IPS-15b (cell line): ENCODE results near the gene POPDC2.

Experiments
- H3K27me3 ChIP-seq: one replicate; pipeline ENCODE4 v1.6.1; 2013; ENCODE audit warnings: low read length; ENCODE audit not compliant: control insufficient read depth, insufficient read depth
- H3K36me3 ChIP-seq: one replicate; pipeline ENCODE4 v1.6.1; 2013; ENCODE audit warnings: low read length; ENCODE audit not compliant: control insufficient read depth, insufficient read depth
- H3K4me1 ChIP-seq: one replicate; pipeline ENCODE4 v1.6.1; 2013; ENCODE audit warnings: mild to moderate bottlenecking, low read length; ENCODE audit not compliant: control insufficient read depth, insufficient read depth
- H3K4me3 ChIP-seq: one replicate; pipeline ENCODE4 v1.5.1; 2013; ENCODE audit warnings: low read depth, low read length
- H3K9ac ChIP-seq: one replicate; pipeline ENCODE4 v1.6.1; 2013; ENCODE audit warnings: low read depth, mild to moderate bottlenecking, low read length
- H3K9me3 ChIP-seq: one replicate; pipeline ENCODE4 v1.6.1; 2013; ENCODE audit warnings: mild to moderate bottlenecking, low read length; ENCODE audit not compliant: control insufficient read depth, insufficient read depth

The POPDC2 gene

DNA sequence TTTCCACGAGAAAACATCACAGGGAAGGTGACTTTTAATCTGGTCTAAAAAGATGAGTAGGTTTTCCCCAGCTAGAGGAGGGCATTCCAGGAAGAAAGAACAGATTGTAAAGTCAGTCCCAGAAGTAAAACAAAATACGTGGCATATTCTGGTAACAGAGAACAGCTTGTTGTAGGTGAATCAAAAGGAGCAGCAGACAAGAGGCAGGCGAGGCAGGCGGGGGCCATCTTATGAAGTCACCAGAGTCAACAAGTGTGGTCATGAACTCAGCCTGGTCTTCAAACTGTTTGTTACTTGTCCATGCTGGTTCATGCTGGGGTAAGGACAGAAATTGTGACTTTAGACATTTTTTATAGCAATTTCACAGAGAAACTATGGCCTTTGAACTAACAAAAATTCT lies 4.0 kb upstream of the POPDC2 start:
- Histone ChIP-seq H3K4me1 (no peaks in the 10 kb centered on the region), H3K27me3 (no peaks in the 10 kb centered on the region), H3K36me3 (no peaks in the 10 kb centered on the region), H3K9ac (no peak overlapping the region), H3K9me3 (no peaks in the 10 kb centered on the region), H3K4me3 (no peak overlapping the region)

DNA sequence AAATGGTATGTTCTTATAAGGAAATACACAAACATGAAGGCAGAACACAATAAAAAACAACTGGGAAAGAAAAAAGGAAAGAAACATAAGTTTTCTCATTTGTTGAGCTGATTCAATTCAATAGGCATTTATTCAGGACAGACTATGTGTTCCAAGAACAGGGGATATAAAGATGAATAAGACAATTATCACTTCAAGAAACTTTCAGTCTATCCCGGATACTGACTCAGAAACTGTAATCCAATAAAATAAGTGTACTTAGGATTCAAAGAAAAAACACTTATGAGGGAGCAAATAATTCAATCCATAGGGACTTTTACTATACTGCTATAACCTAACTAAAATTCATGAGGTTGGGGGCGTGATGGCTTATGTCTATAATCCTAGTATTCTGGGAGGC lies 3.5 kb upstream of the POPDC2 start:
- H3K27me3 ChIP-seq: no peaks in the 10 kb centered on the region
- H3K9me3 ChIP-seq: no peaks in the 10 kb centered on the region
- no peak overlapping the region for H3K9ac ChIP-seq
- H3K4me1 ChIP-seq: no peaks in the 10 kb centered on the region
- H3K4me3 ChIP-seq: no peak overlapping the region
- H3K36me3 ChIP-seq: no peaks in the 10 kb centered on the region

DNA sequence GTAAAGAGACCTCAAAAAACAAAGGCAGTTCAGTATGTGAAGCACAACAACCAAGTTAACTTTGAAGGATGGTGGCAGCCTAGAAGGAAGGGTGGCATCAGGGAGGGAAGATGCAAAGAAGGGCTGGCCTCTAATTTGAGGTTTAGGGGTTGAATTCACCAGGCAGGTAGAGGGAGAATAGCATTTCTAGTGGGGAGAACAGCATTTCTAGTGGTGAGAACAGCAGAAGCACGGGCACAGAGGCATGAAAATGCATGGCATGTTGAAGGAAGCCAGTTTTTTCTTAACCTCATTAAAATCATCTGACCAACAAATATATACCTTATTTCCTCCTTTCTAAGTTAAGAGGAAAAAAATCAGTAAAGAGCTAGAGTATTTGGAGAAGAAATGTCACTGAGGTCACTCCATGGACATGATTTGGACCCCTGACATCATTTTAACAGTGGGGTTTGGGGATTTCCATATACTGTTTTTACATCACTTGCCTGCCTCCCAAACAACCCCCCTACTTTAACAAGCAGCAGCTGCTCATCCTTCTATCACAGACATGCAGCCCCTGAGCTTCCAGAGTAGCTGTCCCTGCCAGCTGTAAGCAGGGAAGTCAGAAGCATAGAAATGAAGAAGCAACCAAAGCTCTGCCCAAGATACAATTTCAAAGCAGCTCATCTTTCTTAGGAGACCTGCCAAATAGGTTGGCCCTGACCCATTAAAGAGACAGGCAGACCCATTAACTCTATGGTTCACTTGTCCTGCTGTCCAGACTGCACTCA lies 2.4 kb upstream of the POPDC2 start:
- Histone ChIP-seq H3K4me3 (no peak overlapping the region), H3K9ac (no peak overlapping the region), H3K27me3 (no peaks in the 10 kb centered on the region), H3K4me1 (no peaks in the 10 kb centered on the region), H3K9me3 (no peaks in the 10 kb centered on the region), H3K36me3 (no peaks in the 10 kb centered on the region)

DNA sequence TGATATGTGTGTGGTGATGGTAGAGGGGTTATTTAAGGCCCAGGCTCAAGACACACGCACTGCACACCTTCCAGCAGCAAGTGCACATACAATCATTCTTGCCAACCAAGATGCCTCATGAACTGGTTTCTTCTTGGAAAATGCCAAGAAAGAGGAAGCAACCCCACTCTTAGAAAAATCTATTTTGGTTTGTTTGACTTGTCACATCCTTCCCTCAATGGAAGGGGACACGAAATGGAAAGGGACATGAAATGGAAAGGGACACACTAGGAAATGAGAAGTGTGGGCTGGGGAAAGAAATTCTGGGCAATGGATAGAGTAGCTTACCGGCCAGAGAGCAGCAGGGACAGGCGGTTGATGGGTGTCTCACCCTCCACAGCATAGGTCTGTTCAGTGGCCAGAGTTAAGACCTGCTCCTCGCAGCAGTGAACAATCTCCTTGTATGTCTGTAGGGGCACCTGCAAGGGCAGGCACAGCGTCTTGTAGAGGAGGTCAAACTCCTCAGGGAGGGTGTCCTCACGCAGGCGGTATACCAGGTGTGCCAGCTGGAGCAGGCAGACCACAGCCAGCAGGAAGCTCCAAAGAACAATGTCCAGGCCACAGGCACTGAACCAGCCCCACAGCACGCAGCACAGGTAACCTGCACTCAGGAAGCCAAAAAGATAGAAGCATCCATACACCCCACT lies 640 bp downstream of the POPDC2 start:
- no peaks in the 10 kb centered on the region for H3K4me1 ChIP-seq
- no peaks in the 10 kb centered on the region for H3K36me3 ChIP-seq
- no peak overlapping the region for H3K4me3 ChIP-seq
- no peaks in the 10 kb centered on the region for H3K9me3 ChIP-seq
- H3K27me3 ChIP-seq: no peaks in the 10 kb centered on the region
- H3K9ac ChIP-seq: no peak overlapping the region

DNA sequence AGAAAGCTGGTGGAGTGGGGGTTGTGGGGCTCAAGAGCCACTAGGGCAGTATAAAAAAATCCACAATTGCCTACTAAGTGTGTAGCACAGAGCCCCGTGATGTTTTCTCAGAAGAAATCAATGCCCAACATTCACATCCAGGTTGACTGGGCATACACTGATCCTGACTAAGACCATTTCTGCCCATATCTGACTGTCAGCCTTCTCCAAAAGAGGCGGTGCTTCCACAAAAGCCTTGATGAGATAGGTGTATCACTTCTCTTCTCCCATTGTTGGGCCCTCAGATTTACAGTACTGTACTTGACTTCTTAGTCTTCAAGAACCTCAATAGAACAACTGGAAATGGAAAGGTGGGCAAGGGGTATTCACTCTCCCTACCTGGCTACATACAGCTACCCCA lies 1.4 kb downstream of the POPDC2 start:
- Histone ChIP-seq H3K27me3 (no peaks in the 10 kb centered on the region), H3K4me3 (no peak overlapping the region), H3K4me1 (no peaks in the 10 kb centered on the region), H3K9ac (no peak overlapping the region), H3K36me3 (no peaks in the 10 kb centered on the region), H3K9me3 (no peaks in the 10 kb centered on the region)

DNA sequence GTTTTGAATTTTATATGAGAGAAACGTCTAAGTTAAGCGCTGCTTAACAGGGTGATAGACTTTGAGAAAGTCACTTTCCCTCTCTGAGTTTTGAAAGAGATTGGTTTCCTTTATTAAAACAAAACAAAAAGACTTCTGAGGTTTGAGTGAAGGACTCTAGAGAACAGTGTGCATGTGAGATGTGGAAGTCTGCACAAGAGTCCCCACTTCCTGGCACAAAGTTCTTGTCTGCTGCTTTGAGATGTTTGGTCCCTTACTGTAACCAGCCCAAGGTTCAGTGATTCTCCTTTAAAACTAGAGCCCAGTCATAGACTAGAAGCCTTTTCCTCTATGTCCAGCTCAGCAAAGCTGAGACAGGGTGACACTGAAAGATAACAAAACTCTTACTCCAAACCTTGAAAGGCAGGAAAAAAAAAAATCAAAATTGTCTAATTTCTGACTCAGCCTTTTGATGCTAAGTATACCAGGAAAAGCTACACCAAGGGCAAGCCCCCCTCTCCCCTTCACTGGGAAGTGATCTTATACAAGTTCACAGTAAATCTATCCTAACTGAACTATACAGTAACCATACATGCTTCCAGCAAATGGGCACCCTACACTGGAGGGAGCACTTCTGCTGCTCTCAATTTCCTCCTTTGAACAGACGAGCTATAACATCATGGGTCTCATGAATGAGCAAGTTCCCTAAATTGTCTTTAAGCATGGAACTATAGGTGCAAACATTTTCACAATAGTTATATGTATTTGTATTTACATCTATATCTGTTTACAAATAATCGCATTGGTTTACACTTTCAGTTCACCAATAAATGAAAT lies 2.3 kb downstream of the POPDC2 start:
- Histone ChIP-seq H3K9ac (no peak overlapping the region), H3K27me3 (no peaks in the 10 kb centered on the region), H3K36me3 (no peaks in the 10 kb centered on the region), H3K4me1 (no peaks in the 10 kb centered on the region), H3K4me3 (no peak overlapping the region), H3K9me3 (no peaks in the 10 kb centered on the region)

DNA sequence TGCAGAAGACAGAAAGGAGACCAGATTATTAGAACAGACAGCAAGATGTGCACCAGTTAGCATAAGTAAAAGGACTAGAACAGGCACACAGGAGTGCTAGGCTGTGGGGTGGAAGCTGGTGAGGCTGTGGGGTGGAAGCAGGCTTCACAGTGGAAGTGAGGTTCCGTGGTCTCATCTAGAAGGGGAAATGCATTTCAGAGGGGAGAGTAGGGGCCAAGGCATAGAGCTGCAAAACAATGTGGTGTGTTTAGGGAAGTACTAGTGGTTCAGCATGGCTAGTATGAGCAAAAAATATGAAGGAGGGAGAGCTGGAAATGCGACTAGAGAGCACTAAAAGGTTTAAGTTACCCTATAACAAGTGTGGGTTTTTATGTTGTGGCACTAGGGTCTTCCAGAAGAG lies 6.5 kb downstream of the POPDC2 start:
- Histone ChIP-seq H3K36me3 (no peaks in the 10 kb centered on the region), H3K4me1 (no peaks in the 10 kb centered on the region), H3K9ac (no peak overlapping the region), H3K4me3 (no peak overlapping the region), H3K9me3 (no peaks in the 10 kb centered on the region), H3K27me3 (no peaks in the 10 kb centered on the region)

DNA sequence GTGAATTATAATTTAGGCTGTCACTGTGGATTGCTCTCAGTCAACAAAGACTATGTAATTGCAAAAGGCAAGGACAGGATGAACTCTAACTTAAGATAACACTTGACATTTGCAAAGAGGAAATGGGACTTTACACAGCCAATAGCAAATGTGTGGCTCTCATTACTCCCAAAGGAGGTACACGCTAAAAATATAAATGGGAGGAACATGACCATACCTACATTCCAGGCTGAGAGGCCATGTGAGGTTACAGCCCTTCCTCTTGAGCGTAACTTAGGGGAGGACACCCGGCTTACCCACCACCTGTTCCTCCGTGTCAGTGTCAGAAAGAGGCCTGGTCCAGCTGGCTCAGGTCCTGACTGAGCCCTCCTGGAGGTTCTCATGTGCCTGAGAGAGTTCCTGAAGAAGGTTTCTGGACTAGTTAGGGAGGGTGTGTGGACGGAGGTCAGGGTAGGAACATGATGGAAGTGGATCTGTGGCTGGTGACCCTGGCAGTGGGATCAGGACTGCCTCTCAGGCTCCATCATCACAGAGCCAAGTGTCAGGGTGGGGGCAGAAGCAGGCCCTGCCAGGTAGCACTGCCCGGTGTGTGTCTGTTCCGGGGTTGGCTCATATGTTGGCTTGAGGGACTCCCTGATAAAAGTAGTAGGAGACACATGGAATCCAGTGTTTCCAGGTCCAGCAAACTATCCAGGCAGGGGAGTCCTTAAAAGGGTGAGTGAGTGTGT lies 7.9 kb downstream of the POPDC2 start:
- H3K9ac ChIP-seq: no peak overlapping the region
- H3K4me3 ChIP-seq: no peak overlapping the region
- no peaks in the 10 kb centered on the region for H3K4me1 ChIP-seq
- no peaks in the 10 kb centered on the region for H3K36me3 ChIP-seq
- H3K9me3 ChIP-seq: no peaks in the 10 kb centered on the region
- H3K27me3 ChIP-seq: no peaks in the 10 kb centered on the region

DNA sequence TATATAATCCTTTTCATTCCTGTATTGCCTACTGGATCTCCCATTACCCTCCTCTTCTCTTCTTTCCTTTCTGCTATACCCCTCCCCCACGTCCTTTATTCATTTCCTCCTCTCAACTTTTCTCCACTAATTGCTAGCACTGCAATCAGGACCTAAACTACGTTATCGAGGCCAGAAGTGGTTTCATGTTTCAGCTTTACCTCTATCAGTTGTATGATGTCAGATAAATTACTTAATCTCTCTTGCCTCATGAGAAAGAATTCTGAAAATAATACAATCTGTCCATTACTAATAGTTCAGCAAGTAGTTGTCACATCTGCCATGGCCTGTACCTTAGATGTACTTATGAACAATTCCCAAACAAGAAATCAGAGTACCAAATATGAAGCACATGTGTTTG lies 10.6 kb downstream of the POPDC2 start:
- no peaks in the 10 kb centered on the region for H3K9me3 ChIP-seq
- no peaks in the 10 kb centered on the region for H3K36me3 ChIP-seq
- no peak overlapping the region for H3K9ac ChIP-seq
- no peak overlapping the region for H3K4me3 ChIP-seq
- no peaks in the 10 kb centered on the region for H3K4me1 ChIP-seq
- H3K27me3 ChIP-seq: no peaks in the 10 kb centered on the region

DNA sequence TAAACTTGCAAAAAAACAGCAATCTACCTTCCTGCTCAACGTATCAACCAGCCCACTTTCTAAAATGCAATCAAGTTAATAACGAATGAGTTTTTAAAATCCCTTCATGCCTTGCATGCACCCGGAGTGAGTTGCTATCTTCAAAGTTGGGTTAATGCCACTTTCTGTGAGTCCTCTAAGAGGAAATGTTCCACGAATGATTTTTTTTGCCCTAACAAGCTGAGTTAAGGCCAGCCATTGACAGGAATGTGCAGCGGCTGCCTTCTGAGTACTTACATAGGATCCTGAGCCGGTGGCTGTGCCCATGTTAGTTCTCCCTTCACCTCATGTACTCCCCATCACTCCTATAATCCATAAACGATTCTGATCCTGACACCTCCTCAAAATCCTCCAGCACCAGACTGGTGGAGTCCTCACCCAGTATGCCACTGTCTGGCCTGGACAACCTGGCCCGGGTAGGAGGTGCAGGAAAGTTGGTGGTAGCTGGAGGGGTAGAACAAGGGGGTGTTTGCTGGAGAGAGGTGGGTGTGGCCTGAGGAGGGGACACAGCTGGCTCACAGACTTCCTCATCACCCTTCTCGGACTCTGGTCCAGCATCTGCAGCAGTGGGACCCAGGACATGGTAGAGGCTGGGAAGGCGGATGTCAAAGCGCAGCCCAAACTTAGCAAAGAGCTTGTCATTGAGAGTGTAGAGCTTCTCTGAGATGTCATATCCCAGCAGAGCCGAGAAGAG lies 12.4 kb downstream of the POPDC2 start:
- H3K9ac ChIP-seq: no peak overlapping the region
- no peaks in the 10 kb centered on the region for H3K4me1 ChIP-seq
- no peaks in the 10 kb centered on the region for H3K27me3 ChIP-seq
- no peaks in the 10 kb centered on the region for H3K9me3 ChIP-seq
- H3K36me3 ChIP-seq: no peaks in the 10 kb centered on the region
- no peak overlapping the region for H3K4me3 ChIP-seq

DNA sequence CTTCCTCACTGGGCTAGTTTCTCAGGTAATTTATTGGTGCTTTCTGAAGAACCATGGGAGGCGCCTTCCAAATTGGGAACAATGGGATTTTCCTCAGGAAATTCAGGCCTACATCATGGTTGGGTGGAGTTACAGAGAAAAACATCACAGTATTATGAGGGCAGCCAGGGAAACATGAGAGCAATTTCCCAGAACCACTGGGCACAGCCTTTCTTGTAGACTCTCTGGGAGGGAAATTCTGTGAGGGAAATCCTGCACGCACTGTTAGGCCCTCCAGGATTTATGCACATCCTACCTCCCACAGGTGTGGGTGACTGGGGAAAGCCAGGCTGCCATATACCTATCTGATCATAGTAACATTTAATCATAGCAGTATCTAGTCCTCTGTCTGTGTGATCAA lies 13.2 kb downstream of the POPDC2 start:
- H3K36me3 ChIP-seq: no peaks in the 10 kb centered on the region
- H3K4me3 ChIP-seq: no peak overlapping the region
- H3K9ac ChIP-seq: no peak overlapping the region
- H3K4me1 ChIP-seq: no peaks in the 10 kb centered on the region
- no peaks in the 10 kb centered on the region for H3K27me3 ChIP-seq
- H3K9me3 ChIP-seq: no peaks in the 10 kb centered on the region
